Stimulated activated CD4-positive, alpha-beta T cell treated with anti-CD3 and anti-CD28 coated beads, TNF-alpha, amount 100 ng/mL, for 1 hour (primary cell): ENCODE data around the gene MCM3.

Experiments
- DNase-seq, 3 donors: peaks; one replicate each; pipeline ENCODE4 v3.0.0-alpha.2; 2020; ENCODE audit warnings: low read depth in 3 of 3, low spot score in 1 of 3

MCM3 gene

GRCh38 chr6:52253494-52253893 is 31.0 kb downstream of the MCM3 start:
- no peak for DNase-seq

DNA sequence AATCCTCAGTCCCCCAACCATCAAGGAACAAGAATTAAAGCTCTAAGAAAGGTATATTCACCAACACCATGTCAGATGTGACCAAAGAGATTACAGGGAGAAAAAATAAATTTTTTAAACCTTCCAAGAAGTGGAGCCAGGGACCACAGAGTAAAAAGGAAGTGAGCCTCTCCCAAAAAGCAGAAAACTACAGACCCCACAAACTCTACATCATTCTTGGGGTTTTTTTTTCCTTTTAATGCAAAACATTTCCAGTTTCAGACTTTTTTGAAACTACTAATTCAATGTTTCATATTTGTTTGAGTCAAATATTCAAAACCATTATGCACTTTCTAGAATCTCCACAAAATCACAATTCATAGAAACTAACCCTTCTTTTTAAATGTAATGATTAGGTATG is 33.4 kb downstream of the MCM3 start:
- DNase-seq = no peak

DNA sequence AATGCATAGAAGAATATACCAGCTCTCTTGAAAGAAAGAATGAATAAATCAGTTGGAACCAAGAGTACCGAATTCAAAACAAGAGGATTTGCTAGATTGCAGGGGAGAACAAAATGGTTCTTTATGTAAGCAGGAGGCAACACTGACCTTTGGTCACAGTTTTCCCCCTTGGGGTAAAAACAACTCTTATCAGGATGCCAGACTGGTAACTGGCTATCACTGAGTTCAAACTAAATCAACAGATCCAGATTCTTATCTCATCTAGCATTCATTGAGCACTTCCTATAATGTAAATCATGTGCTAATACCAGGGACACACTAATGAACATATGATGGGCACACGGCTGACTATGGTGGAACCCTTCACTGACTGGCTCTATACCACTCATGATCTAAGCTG is 35.5 kb downstream of the MCM3 start:
- DNase-seq = no peak

DNA sequence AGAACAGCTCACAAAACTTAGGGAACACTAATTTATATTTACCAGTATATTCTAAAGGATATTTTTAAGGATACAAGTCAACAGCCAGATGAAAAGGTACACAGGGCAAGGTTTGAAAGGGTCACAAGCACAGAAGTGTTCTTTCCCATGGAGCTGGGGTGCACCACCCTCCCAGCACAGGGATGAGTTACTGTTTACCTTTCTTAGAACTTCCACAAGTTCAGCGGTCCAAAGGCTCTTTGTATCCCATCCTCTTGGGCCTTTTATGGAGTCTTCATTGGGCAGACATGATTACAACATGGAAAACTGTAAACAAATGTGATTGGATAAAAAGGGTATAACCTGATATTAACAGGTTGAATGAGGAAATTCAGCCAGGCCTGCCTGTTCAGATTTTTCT is 39.1 kb downstream of the MCM3 start:
- no peak for DNase-seq

DNA sequence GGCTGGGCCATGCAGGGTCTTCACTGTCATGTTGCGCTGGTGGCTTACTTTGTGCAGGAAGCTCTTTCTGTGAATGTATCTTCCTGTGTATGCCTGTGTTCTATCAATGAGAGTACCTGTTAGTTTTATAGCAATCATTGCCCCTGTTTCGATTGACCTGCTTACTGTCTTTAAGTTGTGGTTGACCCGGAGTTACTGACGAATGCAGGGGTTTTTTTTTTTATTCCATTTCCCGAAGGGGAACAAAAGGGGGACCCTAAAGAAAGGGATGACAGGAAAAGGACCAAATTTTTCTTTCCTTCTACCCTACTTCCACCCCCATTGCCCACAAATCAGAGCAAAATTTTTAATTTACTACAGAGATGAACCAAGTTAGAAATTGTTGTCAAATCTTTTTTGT is 40.1 kb downstream of the MCM3 start, which contains the start of gene IL17F:
Gene IL17F (minus strand): TSS at position 101 of the 400 bp plus-strand sequence. CDS start 71 bp downstream, at position 30.
- DNase-seq = no peak

DNA sequence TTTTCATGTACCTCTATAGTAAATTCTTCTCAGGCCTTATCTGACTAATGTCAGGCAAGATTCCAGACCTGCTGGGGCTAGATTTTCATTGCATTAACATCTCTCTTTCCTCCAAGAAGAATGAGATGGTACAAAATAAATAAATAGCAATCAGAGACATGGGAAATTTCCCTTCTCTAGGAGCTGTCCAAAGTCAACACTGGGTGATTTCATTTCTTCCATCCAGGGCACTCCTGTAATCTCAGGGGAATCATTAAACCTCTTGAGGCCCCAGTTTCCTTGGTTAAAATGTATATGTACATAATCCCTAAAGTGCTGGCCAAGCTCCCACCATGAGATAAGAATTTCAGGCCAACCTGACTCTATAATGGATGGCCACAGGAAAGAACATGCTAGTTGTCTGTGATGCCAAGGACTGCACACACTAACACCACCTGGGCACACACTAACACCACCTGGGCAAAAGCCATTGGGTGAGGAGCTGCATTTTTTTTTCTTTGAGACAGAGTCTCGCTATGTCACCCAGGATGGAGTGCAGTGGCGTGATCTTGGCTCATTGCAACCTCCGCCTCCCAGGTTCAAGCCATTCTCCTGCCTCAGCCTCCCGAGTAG is 41.2 kb downstream of the MCM3 start:
- DNase-seq = no peak

GRCh38 chr6:52241819-52242218 is 42.7 kb downstream of the MCM3 start:
- no peak for DNase-seq

- no peak for DNase-seq
These were observed 50.3 kb downstream of the MCM3 start for GRCh38 chr6:52233975-52234823.

GRCh38 chr6:52233005-52233404 is 51.5 kb downstream of the MCM3 start:
- DNase-seq = no peak

- DNase-seq = no peak
These were observed 53.0 kb downstream of the MCM3 start for GRCh38 chr6:52231406-52232127.

DNA sequence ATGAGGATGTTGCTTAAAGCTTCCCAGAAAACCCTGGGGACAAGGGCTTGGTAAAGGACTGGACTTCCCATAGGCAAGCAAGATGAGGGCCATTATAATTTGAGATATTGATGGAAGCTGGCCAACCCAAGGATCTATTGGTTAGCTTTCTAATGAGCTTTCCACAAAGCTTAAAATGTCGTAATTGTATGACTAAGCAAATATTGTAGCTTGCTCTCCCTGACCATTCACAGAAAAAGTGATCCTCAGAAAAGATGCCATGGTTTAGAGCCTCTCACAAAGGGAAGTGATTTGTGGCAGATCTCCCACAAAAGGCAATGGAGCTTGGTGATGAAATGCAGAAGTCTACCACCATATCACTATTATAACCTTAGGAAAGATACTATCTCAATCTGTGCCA is 53.9 kb downstream of the MCM3 start:
- no peak for DNase-seq

DNA sequence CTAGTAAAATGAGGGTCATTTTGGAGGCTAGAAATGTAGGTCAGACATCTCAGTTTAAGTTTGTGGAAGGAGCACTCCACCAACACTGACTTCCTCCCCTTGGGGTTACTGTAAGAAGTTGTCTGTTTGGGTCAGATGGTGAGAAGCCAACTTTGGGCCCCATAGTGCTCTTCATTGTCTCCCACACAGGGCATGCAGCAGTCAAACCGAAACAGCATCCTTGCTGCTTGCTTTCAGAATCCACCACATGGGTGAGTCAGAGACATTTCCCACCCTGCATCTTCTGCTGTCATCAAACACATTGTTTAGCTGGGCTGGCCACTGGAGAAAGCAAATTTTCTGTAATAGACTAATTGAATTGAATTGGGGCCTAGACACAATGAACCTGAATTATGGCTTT is 57.0 kb downstream of the MCM3 start:
- DNase-seq = peak in 1 of 3 donors; percentile 6

- DNase-seq = no peak
These were observed 63.2 kb downstream of the MCM3 start for GRCh38 chr6:52221302-52221701.

DNA sequence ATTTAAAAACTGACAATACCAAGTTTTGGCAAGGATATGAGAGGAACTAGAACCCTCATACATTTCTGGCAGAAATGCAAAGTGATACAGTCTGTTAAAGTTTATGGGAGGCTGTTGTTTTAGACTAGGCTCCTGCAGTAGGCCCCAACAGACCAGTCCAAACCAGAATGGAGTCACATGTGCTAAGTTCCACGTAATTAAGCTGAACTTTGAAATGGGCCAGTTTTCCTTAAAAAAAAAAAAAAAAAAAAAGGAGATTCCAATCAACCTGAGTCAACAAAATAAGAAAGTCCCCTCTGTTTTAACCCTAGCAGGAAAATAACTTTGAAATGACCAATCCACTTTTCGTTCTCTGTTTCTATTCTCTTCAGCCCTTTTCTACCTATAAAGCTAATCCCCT is 66.8 kb downstream of the MCM3 start:
- DNase-seq = no peak

DNA sequence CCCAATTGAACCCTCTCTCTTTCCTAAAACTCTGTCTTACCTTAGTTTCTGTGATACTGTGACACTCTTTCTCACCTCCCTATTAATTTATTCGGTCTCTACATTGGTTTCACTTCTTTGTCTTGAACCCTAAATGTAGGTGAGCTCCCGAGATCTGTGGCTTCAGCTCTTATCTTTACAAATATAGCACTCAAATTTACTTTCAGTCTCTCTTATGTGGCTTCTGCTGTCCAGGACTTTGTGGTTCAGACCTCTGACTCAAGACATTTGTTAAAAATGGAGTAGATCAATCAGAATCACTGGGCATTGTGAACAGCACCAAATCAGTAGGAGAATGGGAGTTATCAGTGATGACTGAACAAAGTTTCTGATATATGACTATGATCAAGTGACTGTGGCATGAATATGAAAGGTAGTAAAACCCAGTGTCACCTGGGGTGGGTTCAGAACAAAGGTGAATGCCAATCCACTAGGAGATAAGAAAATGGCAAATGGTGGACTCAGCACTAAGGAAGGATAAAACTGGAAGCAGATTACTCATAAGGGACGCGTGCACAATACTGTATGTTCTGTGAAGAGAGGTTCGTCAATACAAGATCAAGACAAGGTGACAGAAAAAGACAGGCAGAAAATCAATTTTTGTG is 67.5 kb downstream of the MCM3 start:
- DNase-seq = no peak

DNA sequence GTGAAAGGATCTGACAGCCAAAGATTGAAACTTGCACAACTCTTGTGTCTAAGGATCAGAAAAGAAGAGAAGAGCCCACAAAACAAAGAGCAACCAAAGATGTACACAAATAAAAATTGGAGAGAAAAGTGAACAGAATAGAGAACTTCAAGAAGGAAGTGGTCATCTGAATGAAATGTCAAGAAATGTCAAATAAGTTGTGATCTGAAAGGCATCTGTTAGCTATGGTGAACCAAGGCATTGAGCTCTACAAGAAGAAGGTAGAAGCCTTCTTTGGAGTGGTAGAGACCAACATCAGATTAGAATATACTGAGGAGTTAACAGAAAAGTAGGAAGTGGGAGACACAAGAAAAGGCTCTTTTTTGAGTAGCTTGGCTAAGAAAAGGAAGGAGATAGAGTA is 68.8 kb downstream of the MCM3 start:
- DNase-seq = no peak
